HG03064 (cell line): Measurements from ENCODE around the gene NR1I3.
A peak's percentile ranks its signal among the peaks of the same experiment; 100 is the strongest.

ENCODE experiments used
- ATAC-seq: cut with Tn5 transposase; IDR thresholded peaks from one replicate; pipeline ENCODE4 v1.9.1; 2021; ENCODE audit warnings: low read depth; ENCODE audit not compliant: unreplicated experiment

The NR1I3 gene

DNA sequence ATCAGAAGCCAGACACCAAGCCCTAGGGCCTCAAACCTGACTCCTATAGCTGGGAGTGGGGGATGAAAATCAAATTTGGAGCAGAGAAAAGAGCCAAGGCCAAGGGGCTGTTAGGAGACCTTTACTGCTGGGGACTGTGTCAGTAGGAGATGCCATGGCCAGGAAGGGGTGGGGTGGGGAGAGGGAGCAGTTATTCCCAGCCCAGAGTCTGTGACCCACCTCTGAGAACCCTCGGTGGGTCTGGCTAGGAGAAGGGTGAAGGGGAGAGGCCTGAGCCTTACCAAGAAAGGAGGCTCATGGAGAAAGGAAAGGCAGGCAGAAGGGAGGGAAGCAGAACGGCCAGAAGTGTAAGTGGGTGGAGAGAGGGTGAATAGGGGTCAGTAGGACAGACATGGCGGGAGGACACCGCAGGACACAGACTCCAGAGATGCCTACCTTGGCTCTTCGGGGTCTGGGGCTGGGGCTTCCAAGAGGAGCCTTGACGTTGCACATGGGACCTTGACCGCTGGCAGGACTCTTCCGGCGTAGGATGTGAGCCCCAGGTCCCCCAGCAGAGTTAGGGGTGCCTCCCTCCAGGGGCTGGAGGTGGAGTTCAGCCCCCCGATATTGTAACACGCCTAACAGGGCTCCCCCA is 40.3 kb downstream of the NR1I3 start:
- ATAC-seq, result no peak

DNA sequence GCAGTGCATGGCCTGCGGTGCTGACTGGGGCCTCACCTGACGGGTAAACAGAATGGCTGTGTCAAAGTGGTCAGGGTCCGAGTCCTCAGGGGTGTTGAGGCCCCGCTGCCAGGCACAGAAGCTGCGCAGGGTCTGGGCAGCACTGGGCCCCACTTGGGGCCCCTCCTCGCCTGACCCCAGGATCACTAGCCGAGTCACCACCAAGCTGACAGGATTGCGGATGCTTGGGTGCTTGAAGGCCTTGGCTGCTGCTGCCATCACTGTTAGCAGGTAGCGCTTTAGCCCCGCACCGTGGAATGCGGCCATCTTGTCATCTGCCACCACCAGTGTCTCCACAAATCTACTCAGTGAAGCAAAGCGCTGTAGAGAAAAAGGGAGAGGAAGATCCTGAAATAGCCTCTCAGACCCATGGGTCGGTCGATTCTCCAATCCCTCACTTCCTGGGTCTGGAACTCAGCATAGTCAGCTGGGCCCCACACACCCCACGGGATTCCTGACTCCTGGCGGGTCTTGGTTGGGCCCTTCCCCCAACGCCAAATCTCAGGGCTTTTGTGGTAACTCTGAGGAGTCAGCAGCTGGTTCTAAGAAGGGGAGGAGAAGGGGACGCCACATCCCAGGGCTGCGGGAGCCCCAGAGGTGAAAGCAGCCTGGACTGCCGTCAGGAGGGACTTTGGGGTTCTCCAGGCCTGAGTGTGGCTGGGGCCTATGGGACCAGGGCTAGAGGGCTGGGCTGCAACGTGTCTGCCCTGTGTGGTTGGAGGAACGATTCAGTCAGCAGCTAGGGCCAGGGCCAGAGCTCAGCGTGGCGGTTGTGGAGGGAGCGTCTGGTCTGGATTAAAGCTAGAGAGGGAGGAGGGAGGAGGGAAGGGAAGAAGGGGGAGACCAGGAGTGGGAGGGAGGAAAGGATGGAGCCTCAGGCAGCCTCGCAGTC is 41.2 kb downstream of the NR1I3 start:
- no peak for ATAC-seq

DNA sequence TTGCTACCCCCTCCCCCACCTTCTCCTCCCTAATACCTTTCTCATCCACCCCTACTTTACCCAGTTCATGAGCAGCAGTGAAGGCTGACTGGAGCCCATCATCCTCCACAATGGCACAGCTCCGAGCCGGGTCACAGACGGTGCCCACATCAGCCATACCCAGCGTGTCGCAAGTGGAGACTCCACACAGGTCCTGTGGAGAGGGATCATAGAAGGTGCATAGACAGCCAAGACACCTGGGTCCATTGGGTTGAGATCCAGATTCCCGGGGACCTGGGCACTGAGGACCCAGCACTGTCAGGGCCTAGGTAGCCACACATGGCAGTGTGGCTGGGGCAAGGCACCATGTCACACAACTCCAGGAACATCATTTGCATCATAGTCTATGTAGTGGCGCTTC is 41.9 kb downstream of the NR1I3 start:
- no peak for ATAC-seq

DNA sequence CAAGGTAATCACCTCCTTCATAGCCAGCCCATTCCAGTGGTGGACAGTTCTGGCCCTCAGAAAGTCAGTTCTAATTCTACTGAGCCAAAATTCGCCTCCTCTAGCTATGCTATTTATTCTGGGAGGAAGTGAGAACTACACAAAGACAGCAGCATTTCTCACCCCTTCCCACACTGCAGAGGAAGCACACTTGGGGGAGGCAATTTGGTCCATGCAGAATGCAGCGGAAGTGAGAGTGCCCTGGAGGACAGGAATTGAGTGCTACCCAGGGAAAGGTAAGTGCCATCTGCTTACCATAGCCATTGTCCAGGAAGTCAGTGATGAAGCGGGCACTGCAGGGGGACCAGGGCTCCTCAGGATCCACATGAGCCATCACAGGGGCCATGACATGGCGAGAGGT is 42.8 kb downstream of the NR1I3 start:
- peak; percentile 66 for ATAC-seq

DNA sequence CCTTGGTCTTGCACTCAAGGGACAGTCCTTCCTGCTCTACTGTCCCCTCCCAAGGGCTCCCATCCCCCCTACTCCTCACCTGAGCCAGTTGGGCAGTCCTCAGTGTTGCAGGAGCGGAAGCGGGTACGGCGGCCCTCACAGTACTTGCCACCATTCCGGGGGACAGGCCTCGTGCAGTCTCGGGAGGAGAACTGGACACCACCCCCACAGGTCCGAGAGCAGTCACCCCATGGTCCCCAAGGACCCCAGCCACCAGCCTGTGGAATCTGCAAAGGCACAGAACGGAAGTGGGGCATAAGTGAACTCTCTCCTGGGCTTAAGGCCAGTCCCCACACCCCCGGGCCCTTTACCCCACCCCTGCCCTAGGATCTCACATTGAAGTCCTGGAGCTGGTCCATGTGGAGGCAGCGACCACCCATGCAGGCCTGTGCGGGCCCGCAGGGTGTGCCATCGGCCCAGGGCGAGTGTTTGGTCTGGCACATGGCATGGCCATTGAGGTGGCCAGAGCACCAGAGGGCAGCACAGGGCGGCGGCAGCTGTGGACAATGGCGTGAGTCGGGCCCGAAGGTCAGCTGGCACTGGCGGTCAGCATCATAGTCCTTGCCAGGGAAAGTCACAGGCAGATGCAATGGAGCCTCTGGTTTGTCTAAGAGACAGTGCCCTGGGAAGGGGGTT is 44.3 kb downstream of the NR1I3 start:
- ATAC-seq, result no peak

DNA sequence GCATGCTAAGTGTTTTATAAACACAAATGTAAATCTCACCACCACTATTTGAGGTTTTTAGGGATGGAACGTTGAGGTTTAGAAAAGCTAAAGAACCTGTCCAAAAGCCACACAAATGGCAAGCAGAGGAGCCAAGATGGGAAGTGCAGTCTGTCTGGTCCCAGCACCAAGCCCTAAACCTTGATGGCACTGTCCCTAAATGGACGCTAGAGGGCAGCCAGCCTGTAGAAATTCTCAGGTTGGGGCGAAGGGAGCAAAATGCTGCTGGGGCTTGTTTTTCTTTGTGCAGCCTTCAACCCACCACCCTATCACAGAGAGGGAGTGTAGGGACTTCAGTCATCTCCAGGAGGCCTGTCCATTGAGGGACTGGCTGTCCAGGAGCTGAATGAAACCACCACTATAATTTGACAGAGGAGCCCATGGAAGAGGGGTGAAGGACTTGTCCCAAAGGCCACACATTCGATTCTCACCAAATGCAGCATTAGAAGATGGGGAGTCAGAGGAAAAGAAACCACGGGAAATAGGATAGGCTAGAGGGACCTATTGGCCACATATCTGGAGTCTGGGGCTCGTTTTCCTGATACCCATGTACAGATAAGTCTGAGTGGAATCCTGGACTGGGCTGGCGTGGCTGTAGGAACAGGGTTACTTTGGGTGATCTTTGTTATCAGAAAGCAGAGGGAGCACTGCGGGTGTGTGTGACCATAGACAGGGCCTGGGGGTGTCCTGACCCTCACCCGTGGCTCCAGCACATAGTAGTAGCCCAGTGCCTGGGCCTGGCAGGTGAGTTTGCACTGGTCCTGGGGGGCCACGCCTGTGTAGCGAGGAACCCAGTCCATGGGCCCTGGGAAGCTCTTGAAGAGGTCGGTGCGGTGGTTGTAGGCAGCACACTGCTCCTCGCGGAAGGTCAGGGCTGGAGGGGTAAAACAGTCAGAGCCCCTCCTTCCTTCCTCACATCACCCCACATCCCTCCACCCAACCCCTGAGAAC is 45.2 kb downstream of the NR1I3 start:
- no peak for ATAC-seq

DNA sequence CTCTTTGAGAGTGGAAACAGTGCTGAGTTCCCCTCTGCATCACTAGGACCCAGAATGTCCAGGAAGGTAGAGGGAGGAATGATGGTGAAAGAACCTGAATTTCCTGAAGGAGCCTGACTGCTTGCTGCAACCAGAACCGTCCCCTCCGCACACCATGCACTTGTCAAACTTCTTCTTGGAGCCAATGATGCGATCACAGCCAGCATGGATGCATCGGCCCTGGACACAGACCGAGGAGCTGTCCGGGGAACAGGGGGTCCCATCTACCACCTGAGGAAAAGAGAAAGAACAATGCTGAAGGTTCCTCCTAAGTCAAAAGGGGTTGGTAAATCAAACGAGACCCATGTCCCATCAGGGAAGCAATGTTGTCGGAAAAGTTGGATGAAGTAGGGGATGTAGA is 46.0 kb downstream of the NR1I3 start:
- ATAC-seq, result no peak

DNA sequence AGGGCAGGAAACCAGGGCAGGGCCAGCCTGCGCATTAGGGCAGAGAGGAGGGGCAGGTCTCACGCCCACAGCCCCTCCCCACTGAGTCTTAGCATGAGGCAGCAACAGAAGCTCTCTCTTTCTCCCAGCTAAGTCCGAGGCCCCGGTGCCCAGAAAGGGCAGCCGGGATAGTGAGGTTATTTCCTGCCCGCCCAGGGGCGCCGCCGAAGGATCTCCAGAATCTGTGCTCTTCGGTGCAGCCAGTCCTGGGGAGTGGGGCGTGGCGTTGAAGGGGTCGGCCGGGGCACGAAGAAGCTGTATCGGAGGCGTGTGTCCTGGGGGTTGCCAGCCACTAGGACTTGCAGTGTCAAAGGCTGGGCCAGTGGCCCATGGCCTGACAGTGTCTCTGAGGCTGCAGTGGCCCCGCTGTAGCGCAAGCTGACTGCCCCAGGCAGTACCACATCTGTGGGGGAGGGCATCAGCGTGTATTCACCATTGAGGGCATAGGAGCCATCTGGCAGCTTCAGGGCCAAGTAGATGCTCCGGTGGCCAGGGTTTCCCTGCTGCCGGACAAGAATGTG is 47.0 kb downstream of the NR1I3 start:
- ATAC-seq, result no peak

DNA sequence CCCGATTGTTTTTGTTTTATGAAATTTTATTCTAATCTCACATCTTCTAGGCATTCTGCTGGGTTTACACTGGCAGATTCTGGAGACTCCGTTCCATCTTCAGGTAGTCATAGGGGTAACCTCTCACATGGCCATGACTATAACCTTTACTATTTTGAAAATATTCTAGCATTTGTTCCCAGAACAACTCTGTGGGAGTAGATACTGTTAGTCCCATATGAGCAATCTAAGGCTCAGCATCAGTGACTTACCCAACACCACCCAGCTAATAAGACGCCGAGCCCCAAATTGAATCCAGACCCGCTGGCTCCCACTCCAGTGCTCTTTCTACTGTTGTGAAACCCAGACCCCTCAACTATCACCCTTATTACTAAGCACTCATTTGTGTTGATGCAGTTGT is 49.0 kb downstream of the NR1I3 start:
- ATAC-seq, result no peak

DNA sequence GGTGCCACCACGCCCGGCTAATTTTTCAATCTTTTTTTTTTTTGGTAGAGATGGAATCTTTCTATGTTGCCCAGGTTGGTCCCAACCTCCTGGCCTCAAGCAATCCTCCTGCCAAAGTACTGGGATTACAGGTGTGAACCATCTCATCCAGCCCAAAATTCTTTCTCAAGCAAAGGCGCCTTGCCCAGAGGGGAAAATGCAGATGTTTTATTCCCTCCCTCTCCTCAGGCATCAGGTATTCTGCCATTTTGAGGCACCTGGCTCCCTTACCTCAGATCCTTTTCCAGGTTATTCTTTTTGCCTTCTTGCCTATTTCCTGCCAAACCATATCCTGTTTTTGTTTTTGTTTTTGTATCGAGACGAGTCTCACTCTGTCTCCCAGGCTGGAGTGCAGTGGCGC is 49.6 kb downstream of the NR1I3 start:
- ATAC-seq, result no peak

DNA sequence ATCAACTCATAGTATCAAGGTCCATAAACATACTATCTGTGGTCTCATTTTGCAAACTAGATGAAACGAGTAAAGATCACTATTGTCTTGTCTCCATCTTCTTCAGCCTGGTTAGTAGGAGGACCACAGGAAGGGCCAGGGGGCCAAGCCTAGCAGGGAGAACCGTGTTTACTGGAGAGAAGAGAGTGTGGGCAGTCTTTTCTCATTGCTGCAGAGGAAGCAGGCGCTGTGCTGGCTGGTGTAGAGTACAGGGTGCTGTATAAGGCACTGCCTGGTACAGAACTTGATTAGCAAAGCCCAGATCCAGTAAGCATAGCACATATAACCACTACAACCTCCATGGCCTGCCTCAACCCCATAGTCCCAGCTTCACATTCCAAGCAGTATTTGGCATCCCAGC is 50.7 kb downstream of the NR1I3 start:
- ATAC-seq, result no peak

DNA sequence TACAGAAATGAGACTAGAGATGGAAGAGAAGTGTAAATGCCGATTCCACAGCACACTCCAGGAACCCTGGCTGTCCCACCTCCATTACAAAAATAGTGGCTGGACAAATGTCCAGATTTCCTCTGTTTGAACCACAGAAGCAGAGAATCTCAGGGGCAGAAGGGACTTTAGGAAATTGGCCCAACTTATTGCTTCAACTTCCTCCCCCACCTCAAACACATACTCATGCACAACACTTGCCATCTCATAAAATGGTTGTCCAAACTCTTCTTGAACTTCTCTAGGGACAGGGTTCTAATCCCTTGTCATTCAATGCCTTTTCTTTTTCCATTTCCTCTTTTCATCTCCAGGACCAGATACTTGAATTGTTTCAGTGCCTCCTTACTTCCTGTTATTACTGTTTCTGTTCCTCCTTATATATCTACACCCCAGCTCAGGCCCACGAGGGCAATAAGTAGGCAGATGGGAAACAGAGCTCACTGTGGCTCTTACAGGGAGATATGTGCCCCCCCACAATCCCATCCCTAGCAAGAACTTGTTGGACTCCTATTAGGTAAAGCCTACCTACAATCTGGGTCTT is 52.2 kb downstream of the NR1I3 start:
- peak; percentile 23 for ATAC-seq

DNA sequence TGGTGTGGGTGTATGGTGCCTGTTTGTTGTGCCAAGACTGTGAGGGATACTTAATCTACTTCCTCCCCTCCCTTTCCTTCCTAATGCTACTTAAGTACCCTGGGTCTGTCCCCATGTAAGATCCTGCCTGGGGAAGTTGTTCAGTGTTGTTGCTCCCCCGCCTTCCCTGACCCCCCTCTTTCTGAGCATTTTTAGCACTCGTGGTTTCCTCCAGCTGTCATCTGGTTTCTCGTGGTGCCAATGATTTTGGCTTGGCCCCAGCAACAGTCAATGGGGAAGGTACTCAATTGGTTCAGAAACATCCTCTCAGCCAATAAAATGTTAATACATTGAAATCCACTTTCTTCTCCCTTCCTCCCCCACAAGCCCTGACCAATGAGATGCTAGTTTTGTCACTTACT is 52.7 kb downstream of the NR1I3 start:
- peak; percentile 56 for ATAC-seq

DNA sequence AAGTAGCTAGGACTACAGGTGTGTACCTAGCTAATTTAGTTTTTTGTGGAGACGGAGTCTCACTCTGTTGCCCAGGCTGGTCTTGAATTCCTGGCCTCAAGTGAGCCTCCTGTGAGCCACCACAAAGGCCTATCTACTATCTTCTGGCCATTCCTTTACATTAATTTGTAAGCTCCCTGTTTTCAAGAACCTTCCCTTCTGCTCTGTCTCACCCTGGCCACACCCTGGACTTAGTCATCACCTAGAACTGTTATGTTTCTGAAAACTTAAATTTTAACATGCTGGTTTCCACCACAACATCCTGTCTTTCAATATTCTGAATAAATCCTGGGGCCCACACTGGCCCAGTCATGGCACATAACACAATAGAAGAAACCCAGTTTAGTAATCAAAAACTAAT is 55.8 kb downstream of the NR1I3 start:
- peak; percentile 48 for ATAC-seq

DNA sequence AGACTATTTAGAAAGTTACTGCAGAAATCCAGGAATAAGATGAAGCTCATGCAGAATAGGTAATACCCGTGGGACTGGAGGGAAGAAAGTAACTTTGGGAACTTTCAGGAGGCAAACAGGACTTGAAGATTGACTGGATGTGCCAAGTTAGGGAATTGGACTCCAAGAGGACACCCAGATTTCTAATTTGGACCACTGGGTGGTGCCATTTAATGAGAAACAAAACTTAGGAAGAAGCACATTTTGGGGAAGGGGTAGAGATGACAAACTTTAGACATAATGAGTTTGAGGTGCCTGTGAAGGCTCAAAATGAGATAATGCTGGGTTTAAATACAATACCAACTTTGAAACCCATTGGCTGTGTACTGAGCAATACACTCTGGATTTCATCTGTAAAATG is 57.4 kb downstream of the NR1I3 start:
- no peak for ATAC-seq

DNA sequence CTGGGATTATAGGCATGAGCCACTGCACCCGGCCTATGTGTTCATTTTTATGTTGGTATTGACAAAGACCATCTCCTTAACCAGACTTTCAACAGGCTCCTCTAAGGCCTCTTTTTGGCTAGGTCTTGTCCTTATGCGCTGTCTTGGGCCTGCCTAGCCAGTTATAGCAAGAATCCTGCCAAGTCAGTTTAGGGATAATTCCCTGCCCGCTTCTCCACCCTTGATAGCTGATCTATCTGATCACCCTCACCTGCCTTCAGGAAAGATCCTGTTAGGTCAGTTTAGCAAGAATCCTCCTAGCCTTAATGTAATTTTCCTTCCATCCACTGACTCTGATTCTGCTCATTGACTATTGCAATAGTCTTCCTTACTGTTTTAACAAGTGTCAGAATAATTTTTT is 58.3 kb downstream of the NR1I3 start:
- no peak for ATAC-seq
